Embryonic facial prominence (tissue), 1 donor: ENCODE measurements around the gene RTP5.

ENCODE experiments used
- DNase-seq: peaks from one replicate; pipeline ENCODE4 v3.0.0-alpha.2; 2016; ENCODE audit errors: extremely low spot score

The RTP5 gene

GRCh38 chr2:241887806-241888522 is 18.4 kb downstream of the RTP5 start:
- no peak for DNase-seq

GRCh38 chr2:241888641-241889040 is 19.1 kb downstream of the RTP5 start:
- DNase-seq: no peak

DNA sequence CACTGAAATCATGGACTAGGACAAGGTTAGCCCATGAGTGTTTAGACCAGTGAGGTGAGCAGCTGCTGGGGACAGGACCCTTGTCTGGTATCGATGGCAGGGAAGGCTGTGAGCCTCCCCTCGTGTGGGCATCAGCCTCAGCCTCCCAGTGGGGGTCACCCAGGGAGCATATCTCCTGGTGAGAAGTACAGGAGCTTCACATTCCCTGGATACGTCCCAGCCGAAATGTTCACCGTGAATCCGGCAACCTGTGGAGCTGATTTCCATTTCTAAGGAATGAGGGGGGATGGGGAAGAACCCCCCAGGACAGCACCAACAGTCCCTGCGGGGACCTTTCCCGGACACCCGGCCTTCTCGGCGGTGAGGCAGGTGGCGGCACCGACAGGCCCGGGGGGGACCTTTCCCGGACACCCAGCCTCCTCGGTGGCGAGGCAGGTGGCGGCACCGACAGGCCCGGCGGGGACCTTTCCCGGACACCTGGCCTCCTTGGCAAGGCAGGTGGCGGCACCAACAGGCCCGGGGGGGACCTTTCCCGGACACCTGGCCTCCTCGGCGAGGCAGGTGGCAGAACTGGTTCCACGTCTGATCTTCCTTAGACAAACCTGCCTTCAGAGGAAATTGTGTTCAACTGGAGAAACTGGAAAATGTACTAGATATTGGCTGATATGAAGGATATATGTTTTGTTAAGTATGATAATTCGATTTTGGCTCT is 21.2 kb downstream of the RTP5 start:
- DNase-seq: no peak

- DNase-seq: no peak
Measured at GRCh38 chr2:241891315-241891987, 21.9 kb downstream of the RTP5 start.

DNA sequence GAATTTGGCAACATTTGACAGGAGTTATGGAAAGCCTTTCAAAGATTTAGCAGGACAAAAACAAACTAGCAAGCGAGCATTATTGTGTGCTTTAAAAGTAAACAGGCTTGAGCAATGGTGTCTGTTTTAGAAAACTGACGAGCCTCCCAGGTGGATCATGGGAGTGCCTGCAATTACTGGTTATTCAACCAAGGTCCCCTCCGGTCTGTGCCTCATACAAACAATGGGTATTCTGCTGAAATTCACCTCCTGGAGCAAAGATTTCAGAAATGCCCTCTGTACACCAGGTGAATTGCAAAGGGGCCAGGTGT is 22.4 kb downstream of the RTP5 start:
- no peak for DNase-seq

DNA sequence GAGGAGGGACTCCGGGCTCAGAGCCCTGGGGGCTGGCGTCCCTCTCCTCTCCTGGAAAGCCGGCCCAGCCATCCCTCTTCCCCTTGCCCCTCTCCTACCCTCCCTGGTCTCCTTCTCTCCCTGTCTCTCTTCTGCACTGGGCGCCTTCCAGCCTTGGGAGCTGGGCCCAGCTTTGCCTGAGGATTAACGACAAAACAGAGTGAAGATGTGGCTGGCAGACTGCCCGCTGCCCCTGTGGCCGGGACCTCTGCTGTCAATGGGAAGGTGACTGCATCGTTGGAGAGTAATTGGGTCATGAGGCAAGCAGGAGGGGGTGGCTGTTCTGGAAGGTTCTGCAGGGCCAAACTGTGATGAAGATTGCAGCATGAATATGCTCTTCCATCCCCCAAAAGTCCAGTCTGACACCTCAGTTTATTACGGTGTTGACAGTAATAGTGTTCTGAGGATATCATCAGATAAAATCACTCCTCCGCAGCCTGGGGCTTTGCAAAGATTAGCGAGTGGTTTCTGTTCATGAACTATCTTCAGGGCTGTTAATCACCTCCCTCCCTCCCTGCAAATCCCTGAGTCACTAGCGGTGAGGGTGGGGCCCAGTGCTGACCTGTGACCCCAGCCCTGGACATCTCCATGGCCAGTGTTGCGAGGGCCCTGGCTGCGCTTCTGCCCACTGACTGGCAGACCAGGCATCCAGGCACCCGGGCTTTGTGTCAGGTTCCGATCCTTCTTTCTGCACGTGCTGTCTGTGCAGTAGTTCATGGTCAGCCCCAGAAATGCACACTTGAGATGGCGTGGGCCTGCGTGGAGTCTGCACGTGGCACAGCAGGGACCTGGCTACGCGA is 23.0 kb downstream of the RTP5 start:
- DNase-seq: no peak

DNA sequence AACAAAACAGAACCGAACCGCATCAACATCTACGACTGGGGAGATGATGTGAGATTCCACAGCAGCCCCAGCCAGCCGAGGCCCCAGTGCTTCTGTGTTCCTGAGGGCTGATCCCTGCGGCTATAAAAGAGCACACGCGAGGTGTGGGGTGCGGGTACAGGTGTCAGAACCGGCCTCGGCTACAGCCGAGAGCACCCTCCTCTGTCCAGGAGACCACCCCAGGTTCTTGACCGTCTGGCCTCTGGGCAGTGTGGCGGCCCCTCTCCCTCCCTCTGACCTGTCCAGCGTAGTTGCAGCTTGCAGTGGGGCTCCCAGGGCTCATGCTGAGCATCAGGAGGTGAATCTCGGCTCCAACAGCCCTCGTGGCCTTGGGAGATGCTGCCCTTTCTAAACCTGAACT is 23.7 kb downstream of the RTP5 start:
- no peak for DNase-seq

DNA sequence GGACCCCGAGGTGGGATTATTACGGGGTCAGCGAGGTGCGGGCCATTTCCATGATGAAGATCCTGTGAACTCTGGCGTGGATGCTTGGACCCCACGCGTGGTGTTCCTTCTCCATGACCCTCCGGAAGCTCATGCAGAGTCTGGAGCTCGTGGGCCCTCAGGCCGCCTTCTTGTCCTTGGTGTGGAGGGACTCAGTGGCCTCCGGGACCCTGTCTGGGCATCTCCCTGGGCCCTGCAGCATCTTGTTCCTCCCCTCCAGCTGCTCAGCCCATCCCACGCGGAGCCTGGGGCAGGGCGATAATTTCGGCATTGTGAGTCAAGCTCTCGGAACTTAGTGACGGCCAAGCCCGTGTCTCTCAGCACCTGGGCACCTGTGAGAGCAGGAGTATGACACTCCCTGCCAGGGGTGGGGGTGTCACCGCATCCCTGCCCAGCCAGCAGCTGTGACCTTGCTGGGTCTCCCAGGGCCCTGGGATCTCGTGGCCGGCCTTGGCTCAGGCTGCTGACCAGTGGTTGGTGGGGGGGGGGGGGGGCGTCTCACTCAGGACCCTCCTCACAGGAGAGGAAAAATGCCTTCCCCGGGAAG is 24.6 kb downstream of the RTP5 start:
- no peak for DNase-seq

GRCh38 chr2:241894681-241895426 is 25.3 kb downstream of the RTP5 start:
- no peak for DNase-seq

- no peak for DNase-seq
Measured at GRCh38 chr2:241895427-241895711, 25.8 kb downstream of the RTP5 start.

DNA sequence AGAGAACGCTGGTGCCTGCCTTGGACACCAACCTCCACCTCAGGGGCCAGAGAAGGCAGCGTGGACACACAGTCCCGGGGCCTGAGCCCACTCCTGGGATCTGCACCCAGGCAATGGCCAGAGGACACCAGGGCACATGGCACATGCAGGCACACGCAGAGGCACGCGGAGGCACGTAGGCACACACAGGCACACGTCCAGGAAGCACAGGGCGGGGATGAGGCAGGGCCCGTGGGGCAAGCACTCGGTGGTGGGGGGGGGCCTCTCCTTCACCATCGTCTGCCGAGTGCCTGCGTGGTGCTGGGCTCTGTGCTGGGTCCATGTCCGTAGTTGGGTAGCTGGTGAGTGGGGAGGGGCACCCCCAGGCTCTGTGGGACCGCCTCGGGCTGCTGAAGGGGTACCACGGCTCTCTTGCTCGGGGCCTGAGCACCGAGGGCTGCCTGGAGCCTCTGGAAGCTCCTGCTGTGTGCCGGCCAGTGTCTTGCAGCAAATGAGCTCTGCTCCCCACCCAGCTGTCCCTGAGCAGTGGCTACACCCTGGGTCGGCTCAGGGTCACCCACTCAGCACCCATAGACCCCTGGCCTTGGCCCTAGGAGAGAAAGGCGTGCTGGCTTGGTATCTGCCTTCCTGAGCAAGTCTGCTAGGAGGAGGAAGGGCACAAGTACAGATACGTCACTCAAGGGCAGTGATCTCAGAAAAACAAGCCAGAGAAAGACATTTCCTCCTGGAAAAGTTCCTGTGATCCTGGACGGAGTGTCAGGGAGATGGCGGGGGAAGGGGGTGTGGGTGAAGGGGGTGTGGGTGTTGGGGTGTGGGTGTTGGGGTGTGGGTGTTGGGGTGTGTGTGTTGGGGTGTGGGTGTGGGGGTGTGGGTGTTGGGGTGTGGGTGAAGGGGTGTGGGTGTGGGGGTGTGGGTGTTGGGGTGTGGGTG is 26.4 kb downstream of the RTP5 start:
- no peak for DNase-seq

DNA sequence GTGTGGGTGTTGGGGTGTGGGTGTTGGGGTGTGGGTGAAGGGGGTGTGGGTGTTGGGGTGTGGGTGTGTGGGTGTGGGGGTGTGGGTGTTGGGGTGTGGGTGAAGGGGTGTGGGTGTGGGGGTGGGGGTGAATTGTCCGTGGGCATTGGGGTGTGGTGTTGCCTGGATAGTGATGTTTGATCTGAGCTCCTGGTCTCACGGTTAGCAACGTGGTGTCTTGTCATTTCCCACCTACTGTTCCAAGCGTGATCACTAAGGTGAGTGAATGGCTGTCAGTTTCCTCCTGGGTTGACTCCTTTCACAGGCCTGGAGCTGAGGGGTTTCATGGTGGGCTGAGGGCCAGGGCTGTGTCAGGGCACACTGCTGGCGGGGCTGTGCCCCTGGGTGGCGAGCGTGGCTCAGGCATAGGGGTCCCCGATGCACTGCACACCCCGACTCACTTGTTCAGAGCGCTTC is 27.2 kb downstream of the RTP5 start:
- DNase-seq: no peak

DNA sequence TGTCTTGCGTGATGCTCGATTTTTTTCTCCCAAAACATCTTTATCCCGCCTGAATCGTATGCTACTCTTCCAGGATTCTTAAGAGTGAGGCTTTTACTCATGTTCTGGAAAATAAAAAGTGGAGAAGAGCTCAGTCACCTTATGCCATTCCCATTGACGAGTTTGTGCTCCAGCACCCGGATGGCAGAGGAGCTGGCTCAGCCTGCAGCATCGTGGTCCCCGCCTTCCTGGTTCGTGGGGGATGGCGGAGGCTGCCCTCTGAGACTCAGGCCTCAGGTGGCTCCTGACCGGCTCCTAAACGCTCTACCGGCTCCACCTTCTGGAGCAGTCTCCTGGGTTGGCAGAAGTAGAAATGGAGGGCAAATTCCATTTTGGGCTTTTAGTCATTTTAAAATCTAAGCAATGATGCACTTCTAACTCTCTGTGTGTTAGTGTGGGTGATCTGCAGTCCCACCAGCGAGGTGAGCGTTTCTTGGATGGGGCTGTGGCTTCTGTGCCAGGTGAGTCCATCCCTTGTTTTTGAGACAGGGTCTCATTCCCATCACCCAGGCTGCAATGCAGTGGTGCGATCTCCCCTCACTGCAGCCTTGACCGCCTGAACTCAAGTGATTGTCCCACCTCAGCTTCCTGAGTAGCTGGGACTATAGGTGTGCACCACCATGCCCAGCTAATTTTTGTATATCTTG is 27.8 kb downstream of the RTP5 start:
- no peak for DNase-seq

- no peak for DNase-seq
Measured at GRCh38 chr2:241898463-241899270, 29.1 kb downstream of the RTP5 start.

DNA sequence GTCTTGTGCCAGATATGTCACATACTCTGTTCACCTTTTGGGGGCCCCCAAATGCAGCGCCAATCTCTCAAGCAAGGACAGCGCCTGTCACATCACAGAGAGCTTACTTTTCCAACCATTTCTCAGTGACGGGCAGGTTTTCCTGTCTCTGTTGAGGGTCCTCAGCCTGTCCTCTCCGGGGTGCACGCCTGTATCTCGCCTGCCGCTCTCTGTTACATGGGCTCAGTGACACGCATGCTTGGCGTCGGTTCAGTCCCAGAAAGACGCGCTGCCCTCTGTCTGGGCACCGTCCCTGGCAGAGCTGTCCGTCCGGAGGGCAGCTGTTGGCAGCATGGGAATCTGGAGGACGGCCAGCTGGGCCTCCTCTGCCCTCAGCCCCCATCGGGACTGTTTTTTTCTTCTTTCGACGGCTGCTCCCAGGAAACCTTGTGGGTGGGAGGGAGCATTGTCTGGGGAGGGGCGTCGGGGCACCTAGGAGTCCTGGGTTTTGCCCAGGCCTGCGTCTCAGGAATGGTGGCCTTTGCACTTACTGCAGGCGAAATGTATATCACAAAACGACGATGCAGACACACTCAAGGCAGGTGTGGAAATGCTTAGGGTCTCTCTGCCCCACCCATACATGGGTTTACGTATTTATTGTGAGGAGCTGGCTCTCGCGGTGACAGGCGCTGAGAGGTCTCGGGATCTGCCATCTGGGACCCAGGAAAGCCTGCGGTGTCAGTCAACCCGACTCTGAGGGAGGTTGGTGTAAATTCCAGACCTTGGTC is 30.9 kb downstream of the RTP5 start:
- no peak for DNase-seq

DNA sequence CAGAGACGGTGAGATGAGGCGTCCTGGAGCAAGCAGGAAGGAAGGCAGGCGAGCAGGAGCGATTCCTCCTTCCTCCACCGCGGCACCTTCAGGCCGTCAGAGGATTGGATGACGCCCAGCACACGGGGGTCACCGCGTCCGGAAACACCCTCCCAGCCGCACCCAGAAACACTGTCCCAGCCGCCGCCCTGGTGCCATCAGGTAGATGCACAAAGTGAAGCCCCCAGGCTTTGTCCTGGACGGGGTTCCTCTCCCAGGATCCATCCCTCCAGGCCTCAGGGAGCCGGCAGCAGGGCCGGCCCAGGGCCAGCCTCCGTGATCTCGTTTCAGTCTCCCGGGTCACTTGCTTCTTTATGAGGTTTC is 31.5 kb downstream of the RTP5 start:
- no peak for DNase-seq

DNA sequence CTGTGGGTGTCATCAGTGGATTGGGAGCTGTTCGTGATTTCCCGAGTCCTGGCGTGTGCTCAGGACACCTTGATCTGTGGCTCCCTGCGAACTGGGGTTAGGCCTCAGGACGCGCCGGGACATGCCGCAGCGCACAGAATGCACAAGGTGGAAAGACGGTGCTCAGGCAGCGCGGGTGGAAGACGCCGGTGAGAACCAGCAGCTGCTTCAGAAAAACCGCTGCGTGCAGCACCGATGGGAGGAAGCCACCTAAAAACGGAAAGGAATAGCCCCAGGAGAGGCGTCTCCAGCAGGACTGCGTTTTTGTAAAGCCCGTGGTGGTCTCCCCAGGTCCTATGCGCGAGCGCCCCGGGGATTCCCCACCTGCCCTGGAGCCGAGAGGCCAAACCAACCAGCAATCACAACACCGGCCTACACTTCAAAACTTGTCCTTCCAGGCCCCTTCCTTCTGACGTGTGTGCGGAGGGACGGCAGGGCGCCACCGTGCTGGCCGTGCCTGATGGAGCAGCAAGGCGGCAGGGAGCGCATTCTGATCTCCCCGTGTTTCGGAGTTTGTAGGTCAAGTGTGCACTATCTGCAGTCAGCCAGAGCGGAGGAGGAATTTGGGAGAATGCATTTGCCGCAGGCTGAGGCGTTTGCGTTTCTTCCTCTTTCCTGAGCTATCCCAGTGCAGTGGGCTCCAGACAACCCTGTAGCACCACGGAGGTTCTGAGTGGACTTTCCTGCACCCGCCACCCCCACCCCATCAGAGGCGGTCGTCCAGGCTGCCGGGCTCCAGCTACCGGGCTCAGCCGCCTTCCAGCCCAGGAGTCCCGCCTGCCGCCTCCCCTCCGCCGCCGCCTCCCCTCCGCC is 32.2 kb downstream of the RTP5 start:
- no peak for DNase-seq
